HG03378 (cell line): ENCODE measurements around the gene SMYD3.
"Not testable (repeated sequence)": the region's sequence is repeated elsewhere in the genome, so short reads cannot be mapped to it uniquely, and the experiment has no call there.

Source experiments
- ATAC-seq: cut with Tn5 transposase; IDR thresholded peaks from one replicate; pipeline ENCODE4 v1.9.1; 2021; ENCODE audit warnings: mild to moderate bottlenecking, moderate library complexity; ENCODE audit not compliant: unreplicated experiment

Gene SMYD3

DNA sequence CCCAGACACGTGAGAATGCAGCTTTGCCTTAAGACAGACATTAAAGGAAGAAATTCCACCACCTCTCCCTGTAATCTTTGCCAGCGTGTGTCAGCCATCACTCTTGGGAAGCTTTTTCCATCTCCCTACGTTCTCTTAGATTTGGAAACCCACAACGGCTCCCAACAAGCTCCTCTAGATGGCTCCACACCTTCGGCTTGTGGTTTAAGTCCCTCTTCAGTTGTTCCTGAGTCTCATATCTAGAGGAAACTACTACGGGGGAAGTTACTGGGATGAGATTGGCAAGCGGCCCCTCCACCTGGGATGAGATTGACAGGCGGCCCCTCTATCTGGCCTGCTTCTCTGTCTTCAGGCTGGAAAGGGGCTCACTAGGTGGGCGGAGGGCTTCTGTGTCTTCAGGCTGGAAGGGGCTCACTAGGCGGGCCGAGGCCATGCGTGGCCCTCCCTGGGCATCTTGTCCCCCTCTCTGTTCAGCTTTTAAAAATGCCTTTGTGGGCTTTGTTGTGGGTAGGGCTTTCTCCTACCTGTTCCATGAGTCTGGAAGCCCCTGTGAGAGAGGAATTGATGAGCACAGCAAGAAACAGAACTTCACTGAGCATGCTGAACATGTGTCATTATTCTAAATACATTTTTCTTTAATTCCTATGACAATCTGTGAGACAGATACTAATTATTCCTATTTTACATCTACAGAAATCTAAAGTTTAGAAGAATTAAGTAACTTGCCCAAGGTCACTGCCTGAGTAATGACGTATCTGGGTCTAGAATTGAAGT is 681.8 kb downstream of the SMYD3 start:
- ATAC-seq: no peak

DNA sequence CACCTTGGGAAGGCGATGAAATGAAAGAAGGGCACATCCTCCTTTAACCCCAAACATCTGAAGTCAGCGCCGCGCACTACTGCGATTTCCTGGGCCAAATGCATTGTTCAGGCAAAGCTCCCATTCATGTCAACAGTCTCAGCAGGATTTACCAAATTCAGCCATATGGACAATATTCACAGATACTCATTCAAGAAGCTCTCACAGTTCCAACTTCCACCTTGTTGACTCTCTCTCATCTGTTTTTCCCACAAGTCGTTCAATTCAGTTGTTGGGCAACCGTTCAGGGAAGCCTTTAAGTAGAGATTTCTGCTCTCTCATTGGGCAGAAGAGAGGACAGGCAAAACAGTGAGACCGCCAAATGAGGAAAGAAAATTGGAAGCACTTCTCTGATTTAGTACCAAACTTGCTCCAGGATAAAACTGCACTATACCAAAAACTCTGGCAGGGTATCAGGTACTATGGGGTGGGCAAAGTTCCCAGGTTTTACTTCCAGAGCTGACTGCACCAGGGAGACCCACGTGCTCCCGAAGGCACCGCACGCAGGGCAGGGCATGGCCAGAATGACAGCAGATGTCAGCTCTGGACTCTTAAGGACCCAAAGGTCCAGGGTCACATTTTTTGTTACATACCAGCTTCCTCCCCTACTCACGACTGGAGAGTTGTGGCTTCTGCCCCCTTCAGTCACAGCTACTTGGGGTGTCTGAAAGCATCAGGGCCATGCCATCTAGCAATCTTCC is 683.5 kb downstream of the SMYD3 start:
- no peak for ATAC-seq

DNA sequence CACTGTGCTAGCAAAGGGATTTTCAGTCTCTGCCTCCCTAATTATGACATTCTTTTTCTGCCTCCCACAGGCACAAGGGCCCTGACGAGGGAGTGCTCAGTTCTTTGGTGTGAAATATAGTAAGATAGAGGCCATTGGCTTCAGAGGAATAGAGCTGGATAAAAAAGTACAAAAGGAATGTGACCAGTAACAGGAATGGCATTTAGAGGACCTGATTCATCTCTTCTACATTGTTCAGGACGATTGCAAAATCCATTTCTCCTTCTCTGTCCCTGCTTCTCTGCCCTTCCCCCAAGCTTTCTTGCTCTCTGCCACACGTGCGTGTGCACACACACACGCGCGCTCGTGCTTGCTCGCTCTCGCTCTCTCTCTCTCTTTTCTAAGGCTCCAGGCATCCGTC is 684.1 kb downstream of the SMYD3 start:
- ATAC-seq: no peak

DNA sequence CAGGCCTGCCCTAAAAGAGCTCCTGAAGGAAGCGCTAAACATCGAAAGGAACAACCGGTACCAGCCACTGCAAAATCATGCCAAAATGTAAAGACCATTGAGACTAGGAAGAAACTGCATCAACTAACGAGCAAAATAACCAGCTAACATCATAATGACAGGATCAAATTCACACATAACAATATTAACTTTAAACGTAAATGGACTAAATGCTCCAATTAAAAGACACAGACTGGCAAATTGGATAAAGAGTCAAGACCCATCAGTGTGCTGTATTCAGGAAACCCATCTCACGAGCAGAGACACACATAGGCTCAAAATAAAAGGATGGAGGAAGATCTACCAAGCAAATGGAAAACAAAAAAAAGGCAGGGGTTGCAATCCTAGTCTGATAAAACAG is 688.7 kb downstream of the SMYD3 start:
- not testable (repeated sequence) for ATAC-seq

DNA sequence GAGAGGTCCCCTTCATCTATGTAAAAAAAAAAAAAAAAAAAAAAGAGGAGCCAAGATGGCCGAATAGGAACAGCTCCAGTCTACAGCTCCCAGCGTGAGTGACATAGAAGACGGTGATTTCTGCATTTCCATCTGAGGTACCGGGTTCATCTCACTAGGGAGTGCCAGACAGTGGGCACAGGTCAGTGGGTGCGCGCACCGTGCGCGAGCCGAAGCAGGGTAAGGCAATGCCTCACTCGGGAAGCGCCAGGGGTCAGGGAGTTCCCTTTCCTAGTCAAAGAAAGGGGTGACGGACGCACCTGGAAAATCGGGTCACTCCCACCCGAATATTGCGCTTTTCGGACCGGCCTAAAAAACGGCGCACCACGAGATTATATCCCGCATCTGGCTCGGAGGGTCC is 690.6 kb downstream of the SMYD3 start:
- ATAC-seq: not testable (repeated sequence)

DNA sequence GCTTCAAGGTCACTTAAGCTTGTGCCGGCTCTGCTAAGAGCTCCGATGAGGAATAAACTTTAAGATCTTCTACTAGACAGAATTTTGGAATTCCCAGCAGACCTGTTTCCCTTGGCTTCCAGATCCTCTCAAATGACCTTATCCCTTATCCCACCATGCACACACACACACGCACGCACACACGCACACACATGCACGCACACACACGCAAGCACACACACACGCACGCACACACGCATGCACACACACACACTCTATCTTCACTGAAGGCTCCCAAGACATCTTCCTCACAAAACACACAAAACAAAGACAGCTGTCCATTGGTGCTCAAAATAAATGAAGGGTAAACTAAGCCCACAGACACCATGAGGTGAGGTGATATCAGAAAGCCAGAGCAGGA is 692.4 kb downstream of the SMYD3 start:
- no peak for ATAC-seq

DNA sequence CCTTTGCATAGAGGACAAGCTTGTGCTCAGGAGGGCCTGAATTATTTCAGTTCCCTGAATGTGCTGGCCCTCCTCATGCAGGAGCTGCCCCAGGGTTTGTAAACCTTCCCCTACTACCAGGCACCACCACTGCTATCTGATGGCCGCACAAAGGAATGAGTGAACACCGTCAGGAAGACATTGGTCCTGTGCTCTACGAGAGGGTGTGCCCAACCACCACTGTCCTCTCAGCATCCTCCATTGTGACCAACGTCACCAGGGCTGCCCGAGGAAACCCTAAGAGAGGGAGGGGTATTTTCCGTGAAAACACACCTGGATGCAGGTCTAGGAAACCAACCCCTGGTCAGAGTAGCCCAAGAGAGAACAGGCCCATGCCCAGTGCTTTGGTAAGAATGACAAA is 694.8 kb downstream of the SMYD3 start:
- no peak for ATAC-seq

DNA sequence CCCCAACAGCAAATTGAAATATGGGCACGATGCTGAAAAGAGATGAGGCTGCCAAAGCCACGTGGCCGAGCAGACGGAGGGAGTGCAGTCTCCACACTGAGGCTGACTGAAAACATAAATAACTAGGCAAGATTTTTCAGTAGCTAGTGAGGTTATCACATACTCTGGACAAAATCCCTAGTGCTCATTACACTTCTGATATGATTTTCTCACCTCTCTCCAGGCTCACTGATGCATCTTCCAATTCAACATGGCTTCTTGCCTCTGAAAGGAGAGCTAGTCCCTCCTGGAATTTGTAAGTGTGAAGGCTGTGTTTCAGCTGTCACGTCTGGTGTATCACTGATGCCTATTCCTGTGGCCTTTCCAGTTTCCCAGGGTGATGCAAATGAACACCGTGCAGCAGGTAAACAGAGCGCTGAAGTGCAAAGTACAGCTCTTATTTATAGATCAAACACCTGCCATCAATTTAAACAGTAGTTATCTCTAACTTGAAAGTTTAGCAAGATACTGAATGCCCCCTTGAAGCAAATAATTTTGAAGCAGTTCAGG is 696.2 kb downstream of the SMYD3 start:
- no peak for ATAC-seq

DNA sequence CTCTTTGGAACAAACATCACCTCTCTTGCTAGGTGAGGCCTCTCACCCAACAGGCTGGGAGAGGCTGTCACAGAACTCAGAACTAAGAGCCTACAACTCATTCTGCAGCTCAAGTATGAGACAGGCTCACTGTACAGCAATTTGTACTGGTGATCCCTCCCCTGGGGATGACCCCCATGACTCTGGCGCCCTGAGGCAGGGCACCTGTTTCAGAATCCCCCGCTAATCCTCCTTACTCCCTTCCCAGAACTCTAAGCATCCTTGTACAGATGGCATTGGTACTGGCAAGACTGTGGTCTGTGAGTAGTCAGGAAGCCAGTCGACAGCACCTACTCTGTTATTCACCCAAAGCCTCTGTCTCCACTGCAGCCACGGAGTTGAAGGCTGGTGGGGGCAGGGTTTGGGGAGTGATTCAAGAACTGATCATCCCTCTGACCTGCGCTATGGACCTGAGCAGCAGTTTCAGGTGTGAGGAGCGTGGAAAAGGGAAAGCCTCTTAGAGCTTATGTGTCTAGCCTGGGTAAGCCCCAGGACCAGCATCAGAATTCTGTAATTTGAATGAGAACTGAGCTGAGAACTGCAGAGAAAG is 696.8 kb downstream of the SMYD3 start:
- no peak for ATAC-seq

DNA sequence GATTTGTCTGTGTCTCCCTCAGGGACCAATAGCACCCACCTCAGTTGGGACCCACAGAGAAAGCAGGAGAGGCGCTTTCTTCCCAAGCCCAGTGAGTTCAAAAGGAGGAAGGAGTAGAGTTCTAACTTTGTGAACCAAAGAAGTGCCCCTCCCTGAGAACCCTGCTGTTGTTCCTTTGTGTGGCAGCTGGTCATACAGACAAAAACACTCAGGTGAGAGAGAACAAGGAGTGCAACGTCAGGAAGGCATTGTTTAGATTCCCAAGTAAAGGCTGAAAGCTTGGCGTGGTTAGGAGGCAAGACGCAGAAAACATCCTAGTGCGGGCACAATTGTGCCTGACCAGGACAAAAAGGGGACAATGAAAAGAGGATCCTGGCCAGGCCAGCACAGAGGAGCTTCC is 697.7 kb downstream of the SMYD3 start:
- no peak for ATAC-seq

DNA sequence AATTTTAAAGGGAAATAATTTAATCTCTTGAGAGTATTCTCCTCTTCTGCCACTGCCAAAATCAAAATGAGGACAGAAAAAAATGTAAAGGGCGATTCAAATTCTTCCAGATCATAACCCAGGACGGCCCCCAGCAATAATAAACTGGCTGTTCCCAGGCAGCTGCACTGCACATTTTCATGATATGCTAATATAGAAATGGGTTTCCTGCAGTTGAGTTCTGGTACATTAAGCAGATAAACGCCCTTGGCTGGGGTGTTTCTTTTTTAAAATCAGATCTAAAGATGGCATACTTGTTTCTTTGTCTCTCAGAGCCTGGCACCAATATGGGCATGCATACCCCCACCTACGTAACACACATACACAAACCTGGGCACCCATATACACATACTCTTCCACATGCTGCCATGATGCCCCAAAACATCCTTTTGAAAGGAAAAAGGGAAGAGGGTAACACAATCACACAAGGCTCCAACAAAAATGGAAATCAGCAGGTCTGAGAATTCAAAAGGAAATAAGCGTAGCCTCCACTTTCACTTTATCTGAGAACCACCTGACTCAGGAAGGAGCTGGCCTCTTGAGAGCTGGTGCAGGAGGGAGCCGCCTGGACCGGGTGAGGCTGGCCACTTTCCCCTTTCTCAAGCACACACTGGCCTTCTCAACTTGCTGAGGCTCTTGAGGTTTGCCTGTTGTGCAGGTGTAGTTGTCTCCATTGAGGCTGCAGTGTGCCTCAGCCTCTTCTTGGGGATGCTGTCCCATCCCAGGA is 698.9 kb downstream of the SMYD3 start:
- peak; percentile 29 for ATAC-seq

DNA sequence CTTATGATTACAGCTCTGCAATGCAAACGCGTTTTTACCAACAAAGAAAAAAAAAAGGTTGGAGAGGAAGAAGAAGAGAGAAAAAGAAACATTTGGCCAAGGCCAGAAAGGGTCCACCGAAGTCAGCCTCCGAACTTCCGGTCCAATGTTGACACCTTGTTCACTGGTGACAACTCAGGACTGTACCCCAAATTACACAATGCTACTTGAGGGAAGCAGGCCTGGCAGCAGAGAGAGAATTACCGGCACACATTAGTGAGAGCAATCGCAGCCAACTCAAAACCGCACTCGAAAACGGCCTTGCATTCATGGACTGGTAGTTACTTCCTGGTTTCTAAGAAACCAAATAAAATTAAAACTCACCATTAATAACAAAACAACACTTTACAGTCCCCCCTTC is 699.8 kb downstream of the SMYD3 start:
- ATAC-seq: peak; percentile 89

DNA sequence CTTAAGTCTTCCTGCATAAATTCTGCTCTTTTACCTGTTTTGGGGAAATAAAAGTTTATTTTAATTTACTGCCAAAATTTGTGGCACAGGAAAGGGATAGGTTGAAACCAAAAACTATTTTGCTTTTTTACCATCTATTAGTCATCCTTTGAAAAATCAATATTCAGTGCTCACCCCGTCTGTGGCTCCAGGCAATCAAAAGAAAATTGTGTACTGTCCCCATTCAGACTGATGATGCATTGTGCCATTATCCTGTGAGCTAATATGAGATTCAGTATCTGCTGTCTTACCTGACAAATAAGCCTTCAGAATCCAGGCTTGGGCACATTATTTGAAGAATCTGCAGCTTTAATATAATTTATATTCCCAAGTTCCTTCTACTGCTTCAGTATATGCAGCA is 701.5 kb downstream of the SMYD3 start:
- no peak for ATAC-seq

DNA sequence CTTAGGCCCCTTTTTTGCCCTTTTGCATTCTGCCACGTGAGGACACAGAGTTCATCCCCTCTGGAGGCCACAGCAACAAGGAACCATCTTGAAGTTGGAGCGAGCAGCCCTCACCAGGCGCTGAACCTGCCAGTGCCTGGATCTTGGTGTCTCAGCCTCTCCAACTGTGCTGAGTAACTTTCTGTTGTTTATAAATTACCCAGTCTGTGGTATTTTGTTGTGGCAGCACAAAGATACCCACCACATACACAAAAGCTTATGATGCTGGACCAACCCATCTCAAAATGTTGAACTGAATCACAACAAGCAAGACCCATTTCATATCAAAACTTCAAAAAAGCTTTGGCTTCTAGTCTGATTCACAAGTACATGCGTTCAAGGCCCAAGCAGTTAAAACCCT is 702.4 kb downstream of the SMYD3 start:
- no peak for ATAC-seq

DNA sequence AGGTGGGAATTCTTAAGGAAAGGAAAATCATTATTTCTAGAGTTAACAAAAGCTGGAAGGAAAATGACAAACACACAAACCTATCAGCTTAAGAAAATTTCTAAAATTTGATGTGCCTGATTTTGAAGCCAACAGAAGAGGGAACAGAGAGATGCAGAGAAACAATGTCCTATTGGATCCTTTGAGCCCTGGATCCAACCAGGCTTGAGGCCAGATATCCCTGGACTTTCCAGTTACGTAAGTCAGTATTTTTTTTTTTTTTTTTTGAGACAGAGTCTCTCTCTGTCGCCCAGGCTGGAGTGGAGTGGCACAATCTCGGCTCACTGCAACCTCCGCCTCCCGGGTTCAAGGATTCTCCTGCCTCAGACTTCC is 703.4 kb downstream of the SMYD3 start:
- no peak for ATAC-seq

DNA sequence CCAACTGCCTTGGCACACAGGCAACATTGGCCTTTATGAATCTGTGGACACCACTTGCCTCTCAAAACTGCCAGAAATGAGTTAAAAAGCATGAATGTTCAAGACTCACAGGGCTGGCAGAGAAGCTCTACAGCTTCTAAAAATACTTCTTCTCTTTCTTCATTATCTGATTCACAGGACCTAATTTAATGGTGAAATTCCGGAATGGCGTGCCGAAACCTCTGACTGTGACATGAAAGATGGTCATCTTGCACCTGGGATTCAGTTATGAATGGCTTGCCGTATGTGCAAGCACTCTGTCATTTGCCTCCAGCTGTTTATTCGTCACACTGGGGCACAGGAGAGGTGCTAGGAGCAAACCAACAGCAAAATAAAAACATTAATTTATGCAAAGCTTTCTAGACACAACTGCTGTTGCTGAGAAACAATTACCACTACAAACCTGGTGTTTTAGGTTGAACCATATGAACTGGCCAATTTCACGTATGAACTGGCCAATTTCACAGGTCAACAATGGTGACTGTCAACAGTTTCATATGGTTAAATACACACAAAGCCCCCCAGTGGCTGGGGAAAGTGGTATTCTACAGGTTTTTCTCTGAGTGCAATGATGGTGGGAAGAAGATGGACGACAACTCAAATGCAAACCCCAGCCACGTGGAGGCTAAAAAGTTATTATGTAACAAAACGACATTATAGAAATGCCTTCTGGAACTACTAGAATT is 704.0 kb downstream of the SMYD3 start:
- no peak for ATAC-seq

DNA sequence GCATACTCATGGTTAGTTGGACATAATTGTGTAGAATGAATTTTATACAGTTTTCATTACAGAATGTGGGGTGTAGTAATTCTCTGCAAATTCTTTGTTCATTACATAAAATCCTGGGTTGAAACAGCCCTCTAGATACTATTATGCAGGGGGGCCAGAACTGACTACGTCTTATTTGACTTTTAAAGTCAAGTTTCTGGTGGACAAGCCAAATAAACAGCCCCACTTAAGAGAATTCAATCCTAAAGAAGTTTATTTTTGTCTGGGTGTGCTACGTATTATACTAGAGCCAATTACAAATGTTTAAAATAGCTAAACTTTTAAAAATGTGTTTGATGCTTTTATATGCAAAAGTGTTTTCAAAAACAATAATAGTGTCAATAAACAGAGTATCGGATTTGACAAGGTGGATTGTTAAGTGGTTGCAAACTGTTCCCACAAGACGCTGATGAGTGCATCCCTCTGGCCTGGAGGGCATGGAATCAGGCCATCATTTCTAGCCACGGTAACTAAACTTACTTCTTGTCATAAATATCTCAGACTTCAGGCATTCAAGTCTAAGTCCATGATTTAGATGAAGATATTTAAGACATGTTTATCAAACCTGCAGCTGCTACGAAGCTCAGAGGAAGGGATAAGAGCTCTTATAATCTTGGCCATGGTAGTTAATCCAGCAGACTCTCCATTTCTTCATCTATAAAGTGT is 706.0 kb downstream of the SMYD3 start:
- no peak for ATAC-seq

DNA sequence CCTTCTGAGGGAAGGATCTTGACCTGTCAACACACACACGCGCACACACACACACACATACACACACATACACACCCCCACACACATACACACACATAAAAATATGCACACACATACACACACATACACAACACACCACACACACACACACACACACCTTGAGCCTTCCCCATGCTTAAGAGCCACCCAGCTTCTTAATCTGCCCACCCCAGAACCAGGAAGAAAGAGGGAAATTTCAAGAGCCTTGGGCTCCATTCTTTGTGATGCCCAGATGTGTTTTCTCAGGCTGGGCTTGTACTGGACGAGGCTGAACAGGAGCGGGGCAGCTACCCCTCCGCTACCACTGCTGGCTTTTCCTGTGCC is 708.7 kb downstream of the SMYD3 start:
- ATAC-seq: no peak

DNA sequence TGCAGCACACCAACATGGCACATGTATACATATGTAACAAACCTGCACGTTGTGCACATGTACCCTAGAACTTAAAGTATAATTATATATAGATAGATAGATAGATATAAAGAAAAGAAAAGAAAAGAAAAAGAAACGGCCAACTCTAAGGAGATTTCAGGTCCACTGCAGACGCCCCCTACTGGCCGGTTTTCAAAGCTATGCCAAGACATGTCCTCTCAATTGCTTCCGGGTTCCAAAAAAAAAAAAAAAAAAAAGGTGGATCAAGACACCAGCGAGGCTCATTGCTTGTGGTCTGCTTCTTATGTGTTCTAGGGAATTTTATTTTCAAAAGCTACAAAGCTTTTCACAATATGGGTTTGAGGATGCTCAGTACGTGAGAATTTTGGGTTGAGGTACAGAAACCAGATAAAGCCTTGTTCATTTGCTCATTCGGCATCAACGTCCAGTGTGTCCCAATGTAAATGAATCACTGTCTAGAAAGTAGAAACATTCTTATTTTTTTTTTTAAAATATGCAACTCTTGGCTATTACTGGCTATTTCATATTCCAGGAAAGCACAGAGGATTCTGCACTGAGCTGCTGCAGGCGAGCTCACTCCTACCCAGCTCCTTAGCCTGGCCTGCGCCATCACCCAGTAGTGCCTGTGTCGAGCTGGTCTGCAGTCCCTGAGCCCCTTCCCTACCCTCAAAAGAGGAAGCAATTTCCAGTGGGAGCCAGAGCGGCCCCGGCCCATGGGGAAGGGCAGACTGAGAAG is 709.3 kb downstream of the SMYD3 start:
- ATAC-seq: no peak
